GM19463 (cell line): ENCODE data around the gene ZKSCAN5.
"Not testable (repeated sequence)": the region's sequence is repeated elsewhere in the genome, so short reads cannot be mapped to it uniquely, and the experiment has no call there.

Experiments used
- ATAC-seq: cut with Tn5 transposase; IDR thresholded peaks from one replicate; pipeline ENCODE4 v1.9.1; 2021; ENCODE audit warnings: mild to moderate bottlenecking, moderate library complexity; ENCODE audit not compliant: unreplicated experiment

The ZKSCAN5 gene

GRCh38 chr7:99580778-99581332, 76.4 kb downstream of the ZKSCAN5 start:
- not testable (repeated sequence) for ATAC-seq
